ENCODE measurements around the gene CSF2.
A peak's percentile ranks its signal among the peaks of the same experiment; 100 is the strongest.

The CSF2 gene

GRCh38 chr5:132055441-132055807 lies 18.2 kb upstream of the CSF2 start:
- DNase-seq: peak in 1 of 3 experiments; percentile 10

DNA sequence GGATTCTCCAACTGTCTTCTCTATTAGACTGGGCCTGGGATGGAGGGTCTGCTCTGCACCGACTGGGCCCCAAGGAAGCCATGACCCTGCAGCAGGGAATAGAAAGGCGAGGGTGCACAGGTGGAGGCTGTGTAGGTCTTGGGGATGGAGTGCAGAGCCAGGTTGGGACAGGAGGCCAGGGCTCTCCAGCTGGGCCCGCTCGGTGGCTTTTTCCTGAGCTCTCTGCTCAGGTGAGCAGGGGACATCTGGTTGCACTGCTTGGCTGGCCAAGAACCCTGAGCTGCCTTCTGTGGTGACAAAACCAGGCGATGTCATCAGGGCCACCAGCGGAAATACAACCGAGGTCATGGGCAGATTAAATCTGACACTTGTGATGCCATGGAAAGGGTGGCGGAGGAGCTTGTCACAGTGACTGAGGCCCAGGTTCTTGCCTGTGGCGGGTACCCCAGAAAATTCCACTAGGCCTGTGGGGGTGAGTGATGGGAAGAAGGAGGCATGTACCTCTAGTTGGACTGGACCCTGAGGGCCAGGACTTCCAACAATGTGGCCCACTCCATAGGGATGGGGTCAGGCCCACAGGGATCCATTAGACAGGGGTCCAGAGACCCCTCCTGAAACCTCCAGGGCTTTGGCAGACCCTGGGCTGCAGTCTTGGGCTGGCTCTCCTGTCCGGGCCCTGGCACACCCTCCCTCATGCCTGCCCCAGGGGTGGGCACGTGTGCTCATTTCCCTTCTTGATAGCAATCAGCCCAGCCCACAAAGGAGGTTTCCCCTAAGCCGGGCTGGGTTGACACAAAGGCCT lies 17.6 kb upstream of the CSF2 start:
- DNase-seq: no peak

- DNase-seq: no peak
These were observed 16.7 kb upstream of the CSF2 start for GRCh38 chr5:132056610-132057497.

DNA sequence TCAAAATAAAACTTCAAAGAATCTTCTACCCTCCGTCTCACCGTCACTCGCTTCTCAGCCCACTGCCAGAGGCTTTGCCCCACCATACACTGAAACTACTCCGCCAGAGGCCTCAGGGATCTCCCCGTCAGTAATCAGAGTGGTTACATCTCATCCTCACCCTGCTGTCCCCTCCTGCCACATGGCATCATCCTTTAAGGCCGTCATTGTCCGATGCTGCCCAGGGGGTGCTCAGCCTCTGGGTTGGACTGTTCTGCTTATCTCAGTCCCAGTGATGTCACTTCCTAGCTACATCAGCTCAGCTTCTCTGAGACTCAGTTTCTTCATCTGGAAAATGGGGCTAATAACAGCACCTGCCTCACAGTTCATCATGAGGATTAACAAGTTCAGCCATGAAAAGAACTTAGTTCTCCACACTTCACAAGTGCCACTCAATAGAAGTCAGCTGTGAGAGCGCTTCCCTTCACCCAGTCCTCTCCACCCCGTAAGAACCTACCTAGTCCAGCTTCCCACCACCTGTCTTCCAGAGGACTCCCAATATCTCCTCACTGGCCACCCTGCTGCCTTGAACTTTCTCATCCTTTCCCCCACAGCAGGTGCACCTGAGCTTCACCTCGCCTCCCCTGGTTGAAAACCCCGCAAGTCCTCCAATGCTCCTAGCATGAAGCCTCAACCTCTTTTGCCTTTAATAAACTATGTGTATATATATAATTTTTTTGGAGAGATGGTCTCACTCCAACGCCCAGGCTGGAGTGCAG lies 15.9 kb upstream of the CSF2 start:
- no peak for DNase-seq

DNA sequence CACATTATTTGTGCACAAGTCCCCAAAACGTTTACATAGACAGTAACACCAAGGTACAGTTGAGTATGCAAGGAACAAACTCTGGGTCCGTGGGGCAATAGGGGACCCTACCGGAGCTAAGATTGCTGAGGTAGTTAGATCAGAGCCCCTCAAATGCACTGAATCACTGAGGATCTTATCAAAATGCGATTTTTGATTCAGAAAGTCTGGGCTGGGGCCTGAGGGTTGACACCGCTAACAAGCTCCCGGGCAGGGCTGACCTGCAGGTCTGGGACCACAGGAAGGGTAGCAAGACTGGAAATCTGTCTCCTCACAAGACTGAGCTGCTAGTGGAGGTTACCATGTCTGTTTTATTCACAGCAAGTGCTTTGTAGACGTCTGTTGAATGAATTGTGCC lies 14.9 kb upstream of the CSF2 start:
- DNase-seq: no peak

GRCh38 chr5:132059043-132059695 lies 14.4 kb upstream of the CSF2 start:
- no peak for DNase-seq

DNA sequence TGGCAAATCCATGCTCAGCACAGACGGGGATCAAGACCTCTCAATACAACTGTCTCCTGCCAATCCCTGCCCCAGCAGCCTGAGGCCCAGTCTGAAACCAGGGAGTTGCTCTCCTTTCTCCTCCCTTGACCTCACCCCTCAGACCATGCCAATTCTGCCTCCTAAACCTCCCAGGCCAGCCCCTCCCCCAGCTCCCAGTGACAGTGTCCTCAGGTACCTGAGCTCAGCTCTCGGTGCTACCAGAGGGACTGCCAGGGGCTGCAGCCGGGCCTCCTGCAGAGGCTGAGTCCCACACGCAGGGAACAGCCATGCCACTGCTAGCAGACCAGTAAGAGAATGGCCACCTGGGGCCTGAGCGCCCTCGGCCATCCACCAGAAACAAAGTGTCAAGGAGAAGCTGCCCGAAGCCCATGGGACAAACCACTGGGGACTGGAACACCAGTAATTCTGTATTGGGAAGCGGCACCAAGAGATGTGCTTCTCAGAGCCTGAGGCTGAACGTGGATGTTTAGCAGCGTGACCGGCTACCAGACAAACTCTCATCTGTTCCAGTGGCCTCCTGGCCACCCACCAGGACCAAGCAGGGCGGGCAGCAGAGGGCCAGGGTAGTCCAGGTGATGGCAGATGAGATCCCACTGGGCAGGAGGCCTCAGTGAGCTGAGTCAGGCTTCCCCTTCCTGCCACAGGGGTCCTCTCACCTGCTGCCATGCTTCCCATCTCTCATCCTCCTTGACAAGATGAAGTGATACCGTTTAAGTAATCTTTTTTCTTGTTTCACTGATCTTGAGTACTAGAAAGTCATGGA lies 13.7 kb upstream of the CSF2 start:
- no peak for DNase-seq

- DNase-seq: no peak
These were observed 13.0 kb upstream of the CSF2 start, which contains the start of gene IL3 for GRCh38 chr5:132060501-132061161. Gene IL3 (plus strand): TSS chr5:132060655. CDS start chr5:132060707, 52 bp downstream.

DNA sequence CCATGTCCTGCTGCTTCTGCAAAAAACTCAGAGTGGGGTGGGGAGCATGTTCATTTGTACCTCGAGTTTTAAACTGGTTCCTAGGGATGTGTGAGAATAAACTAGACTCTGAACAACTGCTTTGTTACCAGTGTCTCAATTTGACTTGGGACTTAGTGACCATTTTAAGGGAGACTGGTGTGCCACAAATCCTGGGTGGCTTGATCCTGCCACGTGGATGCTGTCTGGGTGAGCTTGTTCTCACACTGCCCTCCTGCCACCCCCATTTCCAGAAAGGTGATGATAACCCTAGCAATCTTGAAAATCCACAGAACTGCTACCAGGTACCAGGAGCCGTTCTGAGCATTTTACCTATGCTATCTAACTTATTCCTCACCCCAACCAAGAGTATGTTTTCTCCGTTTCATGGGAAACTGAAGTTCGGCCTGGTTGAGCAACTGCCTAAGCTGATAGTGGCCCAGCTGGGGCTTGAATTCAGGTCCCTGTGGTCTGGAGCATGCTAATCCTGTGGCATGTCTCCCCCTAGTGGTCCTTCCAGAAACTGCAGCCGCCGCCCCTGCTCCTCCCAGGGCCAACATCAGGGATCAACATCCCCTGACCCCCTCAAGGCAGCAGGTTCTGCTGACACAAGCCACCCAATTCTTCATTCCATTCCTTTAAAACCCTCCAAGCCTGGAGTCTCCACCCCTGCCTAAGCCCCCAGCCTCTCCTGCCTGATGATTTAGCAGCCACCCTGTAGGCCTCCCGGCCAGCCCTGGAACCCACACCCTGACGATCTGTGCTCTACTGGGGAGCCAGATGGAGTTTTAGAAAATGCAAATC lies 10.3 kb upstream of the CSF2 start:
- DNase-seq: peak; percentile 28 to 45 (median 34)

DNA sequence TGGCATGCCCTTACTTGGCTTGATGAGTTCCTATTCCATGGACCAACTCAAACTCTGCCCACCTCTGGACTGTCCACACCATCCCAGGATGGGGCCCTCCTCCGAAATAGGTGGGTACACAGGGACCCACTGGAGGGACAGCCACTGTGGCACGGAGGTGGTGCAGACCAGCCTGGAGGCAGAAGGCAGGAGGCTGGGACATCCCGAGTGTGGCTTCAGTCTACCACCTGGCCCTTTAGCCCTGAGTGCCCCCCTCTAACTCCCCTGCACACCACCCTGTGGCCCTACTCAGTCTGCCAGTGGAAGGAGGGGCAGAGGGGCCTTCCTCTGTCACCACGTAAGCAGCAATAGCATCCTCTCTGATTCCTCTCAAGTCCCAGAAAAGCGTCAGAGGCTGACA lies 9.4 kb upstream of the CSF2 start:
- no peak for DNase-seq

GRCh38 chr5:132064738-132065331 lies 8.8 kb upstream of the CSF2 start:
- DNase-seq: peak; percentile 46 to 72 (median 68)

- peak; percentile 22 to 54 (median 38) for DNase-seq
These were observed 8.1 kb upstream of the CSF2 start for GRCh38 chr5:132065351-132065937.

GRCh38 chr5:132065951-132066701 lies 7.5 kb upstream of the CSF2 start:
- DNase-seq: no peak

- DNase-seq: no peak
These were observed 6.7 kb upstream of the CSF2 start for GRCh38 chr5:132066871-132067270.

- no peak for DNase-seq
These were observed 6.1 kb upstream of the CSF2 start for GRCh38 chr5:132067451-132067850.

DNA sequence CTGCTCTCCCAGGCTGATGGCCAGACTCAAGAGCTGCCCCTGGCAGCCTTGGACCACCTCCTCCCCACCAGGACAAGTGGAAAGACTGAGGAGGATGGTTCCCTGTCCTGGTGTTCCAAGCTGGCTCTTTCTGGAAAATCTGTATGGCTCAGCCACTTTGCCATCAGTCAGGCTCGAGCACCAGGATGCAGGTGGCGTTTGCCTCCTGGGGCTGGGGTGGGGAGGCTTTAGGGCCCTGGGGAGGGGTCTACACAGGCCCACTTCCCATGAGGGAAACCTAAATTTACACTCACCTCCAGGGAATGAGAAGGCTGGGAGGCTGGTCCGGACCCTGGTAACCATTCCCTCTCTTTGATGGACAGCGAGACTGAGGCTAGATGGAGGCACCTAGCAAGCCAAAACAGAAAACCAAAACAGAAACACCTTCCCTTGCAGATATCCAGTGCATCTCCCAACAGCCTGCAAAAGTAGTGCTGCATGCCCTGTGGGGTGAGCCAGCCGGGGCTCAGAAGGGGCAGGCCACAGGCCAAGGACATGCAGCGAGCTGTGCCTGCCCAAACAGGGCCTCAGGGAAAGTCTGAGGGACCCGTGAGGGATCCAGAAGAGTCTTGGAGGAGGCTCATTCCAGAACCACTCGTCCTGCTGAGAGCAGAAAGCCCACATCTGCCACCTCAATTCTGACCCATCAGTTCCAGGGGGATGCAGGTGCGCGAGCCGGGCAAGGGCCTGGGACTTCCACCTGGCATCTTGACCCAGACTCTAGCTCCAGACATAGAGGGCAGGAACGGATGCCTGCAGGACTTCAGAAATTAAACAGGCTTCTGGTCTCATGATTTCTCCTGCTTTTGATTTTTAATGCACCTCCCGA lies 5.4 kb upstream of the CSF2 start:
- no peak for DNase-seq

GRCh38 chr5:132069561-132069960 lies 4.0 kb upstream of the CSF2 start:
- DNase-seq: no peak

- DNase-seq: no peak
These were observed 3.6 kb upstream of the CSF2 start for GRCh38 chr5:132069994-132070393.
